Activated CD4-positive, alpha-beta memory T cell treated with anti-CD3 and anti-CD28 coated beads for 36 hours (primary cell): ENCODE results near the gene THADA. TPM values are rescaled to one million over a fixed set of nuclear protein-coding genes. Genes with fewer than 3 reads are reported as not detected.
"Not testable (repeated sequence)": the region's sequence is repeated elsewhere in the genome, so short reads cannot be mapped to it uniquely, and the experiment has no call there.

Experiments used
- CTCF ChIA-PET: fragments of 350-600 bp; sonication (Branson Sonifier 250); formaldehyde crosslinking; loops from one replicate; lab custom pipeline; 2021; ENCODE audit warnings: antibody characterized with exemption, inconsistent platforms; lab: Charles Lee
- POLR2A ChIA-PET: fragments of 350-600 bp; sonication (Branson Sonifier 250); formaldehyde crosslinking; loops from one replicate; lab custom pipeline; 2021; ENCODE audit warnings: antibody characterized with exemption; lab: Charles Lee
- DNase-seq: peaks from one replicate; pipeline ENCODE4 v3.0.0-alpha.2; 2020
- H3K27ac Mint-ChIP-seq: one replicate; pipeline ENCODE4 v1.8.0; 2021; ENCODE audit warnings: mixed read lengths
- H3K27me3 Mint-ChIP-seq: one replicate; pipeline ENCODE4 v1.8.0; 2021; ENCODE audit warnings: mixed read lengths
- H3K36me3 Mint-ChIP-seq: one replicate; pipeline ENCODE4 v1.8.0; 2021; ENCODE audit warnings: mixed read lengths
- H3K4me1 Mint-ChIP-seq: one replicate; pipeline ENCODE4 v1.8.0; 2021; ENCODE audit warnings: low read depth, mixed read lengths
- H3K4me3 Mint-ChIP-seq: one replicate; pipeline ENCODE4 v1.8.0; 2021; ENCODE audit warnings: mild to moderate bottlenecking, mixed read lengths
- H3K9me3 Mint-ChIP-seq: one replicate; pipeline ENCODE4 v1.8.0; 2021; ENCODE audit warnings: mixed read lengths
- intact Hi-C: fragments of 100-400 bp; cut with micrococcal nuclease; formaldehyde crosslinking; loops from one replicate; pipeline ENCODE4 v1.15.1; 2023
- total RNA-seq, 2 experiments: library from RNA; stranded (reverse); gene quantifications; one replicate each; pipeline ENCODE4 v1.2.3, GENCODE V29; 2021

The THADA gene
- total RNA-seq, 2 experiments from 2014 or later: 39.0 to 46.6 TPM

DNA sequence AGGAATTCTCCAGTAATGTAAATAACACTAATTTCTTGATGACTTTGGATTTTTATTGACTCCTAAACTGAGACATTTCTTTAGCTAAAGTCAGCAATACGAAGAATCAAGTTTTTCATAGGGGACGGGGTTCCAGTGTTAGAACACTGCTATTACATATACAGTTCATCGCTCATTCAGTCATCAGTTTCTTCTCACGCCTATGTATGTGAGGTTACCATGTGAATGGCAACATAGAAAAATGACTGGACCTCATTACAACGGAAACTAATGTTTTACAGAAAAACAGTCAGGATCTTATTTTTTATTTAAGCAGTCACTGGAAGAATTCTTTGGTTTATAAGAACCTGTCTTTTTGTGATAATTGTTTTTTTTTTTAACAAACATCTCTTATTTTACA lies 56.4 kb downstream of the THADA start:
- Mint-ChIP-seq H3K4me1 (peaks cover 27% of the 10 kb centered on the region), H3K36me3 (peaks cover 32% of the 10 kb centered on the region), H3K4me3 (no peak overlapping the region), H3K9me3 (no peaks in the 10 kb centered on the region), H3K27me3 (no peaks in the 10 kb centered on the region), H3K27ac (no peak overlapping the region)
- ChIA-PET CTCF (interaction anchor here (1.4 to 5.4 kb wide), 4 partner anchors 38 to 409 kb away, joined by 3 to 29 read pairs (median 6); no protein-coding TSS in a partner anchor), POLR2A (interaction anchor here (0.9 kb wide), 1 partner anchor 56 kb away, joined by 3 read pairs; the partner anchor contains the start of gene THADA)
- DNase-seq: no peak
- intact Hi-C loops: no loop called here

DNA sequence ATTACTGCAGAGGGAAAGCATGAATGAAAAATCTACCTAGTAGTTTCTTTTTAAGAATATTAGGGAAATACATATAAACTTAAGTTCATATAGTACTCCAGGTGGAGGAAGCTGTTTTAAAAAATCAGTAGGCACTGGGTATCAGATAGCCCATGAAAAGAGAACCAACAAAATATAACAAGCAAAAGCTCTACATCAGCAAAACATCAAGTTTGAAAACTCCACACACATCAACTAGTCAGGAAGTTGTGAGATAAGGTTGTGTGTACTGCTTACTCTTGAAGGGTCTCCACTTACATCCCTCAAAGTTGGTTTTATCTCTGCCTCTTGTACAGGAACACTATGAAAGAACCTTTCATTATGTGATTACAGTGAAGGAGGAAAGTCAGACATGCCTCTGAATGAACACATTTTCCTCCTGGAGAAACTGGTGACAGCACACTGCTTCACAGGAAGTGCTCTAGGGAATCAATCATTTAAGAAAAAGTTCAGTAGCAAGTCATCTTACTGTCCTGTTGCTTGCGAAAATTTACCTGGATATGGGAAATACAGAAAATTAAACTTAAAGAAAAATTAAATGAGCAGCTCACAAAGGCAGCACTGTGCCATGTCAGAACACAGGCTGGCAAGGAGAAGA lies 57.7 kb downstream of the THADA start:
- Mint-ChIP-seq H3K4me1 (peaks cover 27% of the 10 kb centered on the region), H3K27ac (no peak overlapping the region), H3K36me3 (peaks cover 38% of the 10 kb centered on the region), H3K4me3 (no peak overlapping the region), H3K9me3 (no peaks in the 10 kb centered on the region), H3K27me3 (no peaks in the 10 kb centered on the region)
- no peak for DNase-seq
- POLR2A ChIA-PET: interaction anchor here (0.6 to 0.9 kb wide), 2 partner anchors 57 to 581 kb away, joined by 3 read pairs; partner anchors contain the start of gene THADA
- CTCF ChIA-PET: interaction anchor here (1.3 to 5.4 kb wide), 4 partner anchors 40 to 411 kb away, joined by 5 to 29 read pairs (median 7); no protein-coding TSS in a partner anchor
- intact Hi-C loops: no loop called here

DNA sequence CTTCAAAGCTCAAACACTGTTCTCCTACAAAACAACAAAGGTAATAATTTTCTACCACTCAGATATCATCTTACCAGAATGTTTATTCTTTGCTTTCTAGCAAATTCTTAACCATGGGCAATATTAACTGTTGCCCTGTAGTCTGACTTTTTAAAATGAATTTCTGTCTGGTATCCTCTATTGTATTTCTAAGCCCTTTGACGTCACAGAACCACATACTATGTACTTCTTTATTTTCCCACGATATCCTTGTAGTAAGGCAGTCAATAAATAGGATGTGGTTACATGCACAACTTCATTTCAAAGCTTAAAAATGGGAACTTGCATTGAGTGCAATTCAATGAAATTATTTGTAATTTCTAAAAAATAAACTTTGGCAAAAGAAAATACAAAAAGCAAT lies 58.7 kb downstream of the THADA start:
- CTCF ChIA-PET: interaction anchor here (1.1 to 2.6 kb wide), 2 partner anchors 40 to 308 kb away, joined by 3 to 8 read pairs; no protein-coding TSS in a partner anchor
- H3K4me3 Mint-ChIP-seq: no peak overlapping the region
- no peaks in the 10 kb centered on the region for H3K9me3 Mint-ChIP-seq
- peaks cover 45% of the 10 kb centered on the region for H3K36me3 Mint-ChIP-seq
- no peak overlapping the region for H3K27ac Mint-ChIP-seq
- intact Hi-C loops: no loop called here
- POLR2A ChIA-PET: no interaction called here
- H3K4me1 Mint-ChIP-seq: peaks cover 27% of the 10 kb centered on the region
- no peak for DNase-seq
- H3K27me3 Mint-ChIP-seq: no peaks in the 10 kb centered on the region

DNA sequence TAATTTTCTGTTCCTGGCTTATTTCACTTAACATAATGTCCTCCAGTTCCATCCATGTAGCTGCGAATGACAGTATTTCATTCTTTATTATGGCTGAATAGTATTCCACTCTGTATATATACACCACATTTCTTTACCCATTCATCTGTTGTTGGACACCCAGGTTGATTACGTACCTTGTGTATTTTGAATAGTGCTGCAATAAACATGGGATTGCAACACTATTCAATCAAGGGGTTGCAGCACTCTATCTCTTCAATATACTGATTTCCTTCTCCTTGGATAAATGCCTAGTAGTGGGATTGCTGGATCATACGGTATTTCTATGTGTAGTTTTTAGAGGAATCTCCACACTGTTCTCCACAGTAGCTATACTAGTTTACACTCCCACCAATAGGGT lies 61.3 kb downstream of the THADA start:
- no peak overlapping the region for H3K27ac Mint-ChIP-seq
- POLR2A ChIA-PET: no interaction called here
- CTCF ChIA-PET: no interaction called here
- intact Hi-C loops: no loop called here
- DNase-seq: no peak
- H3K36me3 Mint-ChIP-seq: peaks cover 40% of the 10 kb centered on the region
- H3K9me3 Mint-ChIP-seq: no peaks in the 10 kb centered on the region
- peaks cover 22% of the 10 kb centered on the region for H3K4me1 Mint-ChIP-seq
- no peak overlapping the region for H3K4me3 Mint-ChIP-seq
- H3K27me3 Mint-ChIP-seq: no peaks in the 10 kb centered on the region

DNA sequence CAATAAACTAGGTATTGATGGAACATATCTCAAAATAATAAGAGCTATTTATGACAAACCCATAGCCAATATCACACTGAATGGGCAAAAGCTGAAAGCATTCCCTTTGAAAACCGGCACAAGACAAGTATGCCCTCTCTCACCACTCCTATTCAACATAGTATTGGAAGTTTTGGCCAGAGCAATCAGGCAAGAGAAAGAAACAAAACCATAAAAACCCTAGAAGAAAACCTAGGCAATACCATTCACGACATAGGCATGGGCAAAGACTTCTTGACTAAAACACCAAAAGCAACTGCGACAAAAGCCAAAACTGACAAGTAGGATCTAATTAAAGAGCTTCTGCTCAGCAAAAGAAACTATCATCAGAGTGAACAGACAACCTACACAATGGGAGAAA lies 63.3 kb downstream of the THADA start:
- H3K36me3 Mint-ChIP-seq: peaks cover 36% of the 10 kb centered on the region
- intact Hi-C loops, H3K27me3 Mint-ChIP-seq, CTCF ChIA-PET, DNase-seq, POLR2A ChIA-PET, H3K4me1 Mint-ChIP-seq, H3K4me3 Mint-ChIP-seq, H3K27ac Mint-ChIP-seq, H3K9me3 Mint-ChIP-seq: not testable (repeated sequence)

DNA sequence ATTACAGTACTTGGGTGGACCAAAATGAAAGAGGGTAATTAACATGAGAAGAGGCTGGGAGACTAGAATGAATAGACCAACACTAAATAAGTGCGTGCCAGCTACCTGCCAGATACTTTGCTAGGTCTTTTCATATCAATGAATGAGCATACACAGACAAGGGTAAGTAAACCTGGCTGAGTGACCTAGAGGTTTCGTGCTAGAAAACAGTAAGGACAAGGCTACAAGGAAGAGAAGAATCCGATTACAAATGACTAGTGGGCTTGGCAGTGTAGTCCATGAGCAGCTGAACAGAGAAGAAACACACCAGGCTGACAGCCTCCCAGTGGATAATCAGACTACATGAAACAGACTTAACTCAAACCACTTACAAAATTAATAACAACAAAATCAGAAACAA lies 64.6 kb downstream of the THADA start:
- no peak overlapping the region for H3K27ac Mint-ChIP-seq
- H3K4me1 Mint-ChIP-seq: peaks cover 4% of the 10 kb centered on the region
- DNase-seq: no peak
- no peaks in the 10 kb centered on the region for H3K27me3 Mint-ChIP-seq
- intact Hi-C loops: no loop called here
- ChIA-PET CTCF (no interaction called here), POLR2A (no interaction called here)
- H3K36me3 Mint-ChIP-seq: peaks cover 37% of the 10 kb centered on the region
- H3K9me3 Mint-ChIP-seq: peaks cover 3% of the 10 kb centered on the region
- no peak overlapping the region for H3K4me3 Mint-ChIP-seq

DNA sequence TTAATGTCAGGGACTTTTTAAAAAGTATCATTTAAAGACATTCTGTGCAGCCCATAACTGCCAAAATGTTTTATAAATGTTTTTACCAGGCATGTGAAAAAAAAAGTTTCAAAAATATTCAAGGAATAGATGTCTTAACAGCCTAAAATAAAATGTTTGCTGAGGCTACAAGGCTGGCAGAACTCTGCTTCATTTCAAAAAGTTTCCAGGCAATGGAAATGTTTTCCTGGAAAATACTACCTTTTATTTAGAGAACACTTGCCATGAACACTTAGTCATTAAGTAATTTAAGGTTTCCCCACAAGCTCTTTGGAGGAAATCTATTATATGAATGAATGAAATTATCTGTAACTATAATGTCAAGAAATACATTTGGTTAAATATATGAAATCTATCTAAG lies 68.8 kb downstream of the THADA start:
- no peaks in the 10 kb centered on the region for H3K27me3 Mint-ChIP-seq
- intact Hi-C loops: no loop called here
- CTCF ChIA-PET: no interaction called here
- peaks cover 15% of the 10 kb centered on the region for H3K9me3 Mint-ChIP-seq
- peaks cover 36% of the 10 kb centered on the region for H3K36me3 Mint-ChIP-seq
- H3K27ac Mint-ChIP-seq: no peak overlapping the region
- H3K4me1 Mint-ChIP-seq: peaks cover 14% of the 10 kb centered on the region
- POLR2A ChIA-PET: no interaction called here
- DNase-seq: no peak
- H3K4me3 Mint-ChIP-seq: no peak overlapping the region

DNA sequence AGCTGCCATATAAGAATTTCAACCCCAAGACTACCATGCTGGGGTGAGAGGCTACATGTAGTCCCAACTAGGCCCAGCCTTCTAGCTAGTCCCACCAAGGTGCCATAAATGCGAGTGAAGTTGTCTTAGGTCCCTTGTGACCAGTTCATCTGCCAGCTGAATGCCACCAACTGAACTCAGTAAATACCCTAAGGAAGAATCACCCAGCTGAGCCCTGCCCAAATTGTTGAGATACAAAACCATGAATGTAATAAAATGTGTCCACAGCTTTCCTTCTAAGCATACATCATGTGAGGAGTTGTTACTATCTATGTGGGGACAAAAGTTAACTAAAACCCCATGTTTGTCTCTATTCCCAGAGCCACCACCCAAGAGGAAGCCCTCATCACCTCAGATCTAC lies 70.3 kb downstream of the THADA start:
- peaks cover 31% of the 10 kb centered on the region for H3K36me3 Mint-ChIP-seq
- no peak overlapping the region for H3K27ac Mint-ChIP-seq
- DNase-seq: no peak
- H3K4me3 Mint-ChIP-seq: no peak overlapping the region
- H3K9me3 Mint-ChIP-seq: peaks cover 15% of the 10 kb centered on the region
- peaks cover 15% of the 10 kb centered on the region for H3K4me1 Mint-ChIP-seq
- POLR2A ChIA-PET: no interaction called here
- no peaks in the 10 kb centered on the region for H3K27me3 Mint-ChIP-seq
- intact Hi-C loops: no loop called here
- CTCF ChIA-PET: no interaction called here

DNA sequence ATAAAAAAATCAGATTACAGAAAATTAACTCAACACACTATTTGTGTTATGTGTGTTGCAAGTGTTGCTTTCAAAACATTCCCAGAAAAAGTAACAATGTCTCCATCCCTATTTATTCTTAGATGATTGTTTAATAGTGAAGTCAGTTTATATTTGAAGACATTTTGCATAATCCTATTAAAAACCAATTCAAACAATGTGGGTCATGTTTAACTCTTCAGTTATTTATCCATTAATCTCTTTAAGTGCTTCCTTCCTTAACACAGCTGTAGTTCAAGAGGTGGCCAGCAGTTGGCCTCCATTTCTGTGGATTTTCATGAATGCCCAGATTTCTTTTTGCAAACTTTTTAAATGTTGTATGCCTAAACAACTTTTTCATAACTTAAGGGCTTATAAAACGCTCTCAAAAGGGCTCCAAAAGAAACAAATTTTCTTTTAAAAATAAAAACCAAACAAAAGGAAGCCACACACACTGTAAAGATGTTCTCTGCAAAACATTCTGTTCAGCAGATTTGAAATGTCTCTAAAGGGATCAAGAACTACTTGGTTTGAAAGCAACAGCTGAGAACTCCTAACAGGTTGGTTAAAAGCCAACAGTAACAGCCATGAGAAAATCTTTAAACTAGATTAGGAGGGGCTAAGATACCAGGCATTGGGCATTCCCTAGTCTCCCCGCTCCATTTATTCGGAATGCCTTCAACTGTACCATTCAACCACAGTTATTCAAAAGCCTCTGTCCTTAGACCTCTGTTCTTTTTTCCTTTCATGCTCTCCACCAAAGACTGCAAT lies 71.5 kb downstream of the THADA start:
- H3K9me3 Mint-ChIP-seq: peaks cover 15% of the 10 kb centered on the region
- H3K4me3 Mint-ChIP-seq: no peak overlapping the region
- POLR2A ChIA-PET: no interaction called here
- no peak for DNase-seq
- CTCF ChIA-PET: interaction anchor here (1.1 kb wide), 1 partner anchor 53 kb away, joined by 3 read pairs; no protein-coding TSS in a partner anchor
- intact Hi-C loops: no loop called here
- no peaks in the 10 kb centered on the region for H3K27me3 Mint-ChIP-seq
- peaks cover 25% of the 10 kb centered on the region for H3K4me1 Mint-ChIP-seq
- H3K27ac Mint-ChIP-seq: no peak overlapping the region
- peaks cover 33% of the 10 kb centered on the region for H3K36me3 Mint-ChIP-seq

DNA sequence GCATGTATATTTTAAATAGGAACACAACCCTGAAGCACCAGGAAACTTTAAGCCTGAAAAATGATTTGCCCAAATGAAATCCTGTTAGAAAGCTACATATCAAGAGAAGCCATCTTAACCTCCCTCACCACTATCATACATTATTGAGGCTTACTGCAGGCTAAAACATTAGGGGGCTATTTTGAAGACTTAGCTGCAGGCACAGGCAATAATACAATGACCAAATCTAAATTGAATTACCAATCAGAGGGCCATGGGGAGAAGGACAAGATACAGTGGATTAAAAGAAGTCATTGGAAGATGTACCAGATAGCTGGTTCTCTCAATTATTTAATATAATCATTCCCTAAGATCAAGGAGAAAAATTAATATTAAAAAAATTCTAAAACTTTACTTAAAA lies 73.7 kb downstream of the THADA start:
- Mint-ChIP-seq H3K4me1 (peaks cover 41% of the 10 kb centered on the region), H3K9me3 (peaks cover 15% of the 10 kb centered on the region), H3K4me3 (no peak overlapping the region), H3K36me3 (peaks cover 33% of the 10 kb centered on the region), H3K27ac (no peak overlapping the region), H3K27me3 (no peaks in the 10 kb centered on the region)
- CTCF ChIA-PET: interaction anchor here (0.8 to 1.7 kb wide), 5 partner anchors 17 to 575 kb away, joined by 3 to 5 read pairs (median 4); no protein-coding TSS in a partner anchor
- no peak for DNase-seq
- POLR2A ChIA-PET: no interaction called here
- intact Hi-C loops: no loop called here

DNA sequence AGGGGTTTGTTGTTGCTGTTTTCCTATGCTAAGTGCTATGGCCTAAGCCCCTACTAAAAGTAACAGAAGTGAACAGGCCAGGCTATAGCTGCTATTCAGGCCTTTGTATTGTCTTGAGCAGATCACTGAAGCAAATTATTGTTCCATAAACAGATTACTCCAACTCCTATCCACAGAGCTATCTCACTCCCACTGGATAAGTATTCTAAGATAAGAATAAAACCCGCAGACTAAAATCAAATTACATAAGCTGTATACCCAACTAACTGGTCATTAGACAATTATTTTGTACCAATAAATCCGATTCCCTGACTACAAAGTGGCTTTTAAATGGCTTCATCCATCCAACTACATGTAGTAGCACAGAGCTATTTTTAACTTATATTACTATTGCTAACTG lies 74.3 kb downstream of the THADA start:
- Mint-ChIP-seq H3K27ac (no peak overlapping the region), H3K4me1 (peaks cover 42% of the 10 kb centered on the region), H3K9me3 (peaks cover 15% of the 10 kb centered on the region), H3K36me3 (peaks cover 31% of the 10 kb centered on the region), H3K4me3 (no peak overlapping the region), H3K27me3 (no peaks in the 10 kb centered on the region)
- intact Hi-C loops: no loop called here
- ChIA-PET POLR2A (no interaction called here), CTCF (interaction anchor here (1.2 to 1.7 kb wide), 4 partner anchors 21 to 574 kb away, joined by 3 to 5 read pairs (median 4); no protein-coding TSS in a partner anchor)
- DNase-seq: no peak

DNA sequence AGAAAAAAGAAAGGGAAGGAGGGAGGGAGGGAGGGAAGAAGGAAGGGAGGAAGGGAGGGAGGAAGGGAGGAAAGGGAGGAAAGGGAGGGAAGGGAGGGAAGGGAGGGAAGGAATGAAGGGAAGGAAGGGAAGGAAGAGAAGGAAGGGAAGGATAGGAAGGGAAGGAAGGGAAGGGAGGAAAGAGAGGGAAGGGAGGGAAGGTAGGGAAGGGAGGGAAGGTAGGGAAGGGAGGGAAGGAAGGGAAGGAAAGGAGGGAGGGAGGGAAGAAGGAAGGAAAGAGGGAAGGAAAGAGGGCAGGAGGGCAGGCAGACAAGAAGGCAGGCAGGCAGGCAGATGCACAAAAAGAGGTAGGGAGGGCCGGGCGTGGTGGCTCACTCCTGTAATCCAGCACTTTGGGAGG lies 74.9 kb downstream of the THADA start:
- CTCF ChIA-PET: interaction anchor here (1.2 to 1.7 kb wide), 2 partner anchors 56 to 88 kb away, joined by 3 to 4 read pairs; no protein-coding TSS in a partner anchor
- Mint-ChIP-seq H3K4me3 (no peak overlapping the region), H3K27ac (no peak overlapping the region), H3K27me3 (no peaks in the 10 kb centered on the region), H3K9me3 (peaks cover 9% of the 10 kb centered on the region), H3K36me3 (peaks cover 24% of the 10 kb centered on the region), H3K4me1 (peaks cover 44% of the 10 kb centered on the region)
- intact Hi-C loops: no loop called here
- POLR2A ChIA-PET: no interaction called here
- no peak for DNase-seq
